ENCODE data around the gene C11orf91.

C11orf91 gene

DNA sequence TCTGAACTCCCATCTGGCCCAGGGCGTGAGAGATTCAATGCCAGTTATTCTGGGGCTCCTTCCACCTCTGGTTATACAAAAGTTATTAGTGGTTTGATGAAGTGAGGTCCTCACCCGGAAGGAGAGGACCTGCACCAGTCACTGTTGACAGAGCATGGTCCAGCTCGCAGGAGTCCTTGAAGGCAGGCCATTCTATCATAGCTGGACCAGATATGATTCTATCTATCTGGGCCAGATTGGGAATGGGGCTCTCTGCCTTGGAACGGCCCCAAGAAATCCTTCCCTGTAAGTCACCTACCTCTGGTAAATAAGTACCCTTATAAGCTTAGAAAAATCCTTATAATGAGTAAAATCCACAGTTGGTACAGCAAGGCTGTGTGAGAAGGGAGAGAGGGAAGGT is 50.7 kb downstream of the C11orf91 start:
- TF ChIP-seq CEBPB (IDR thresholded peaks at IDR 0.05) (no peak), YY1 (IDR thresholded peaks at IDR 0.05; ENCODE audit: low read depth) (no peak), NFIC (IDR thresholded peaks at IDR 0.05) (no peak), RAD21 (IDR thresholded peaks at IDR 0.05; ENCODE audit: low read depth) (no peak), TEAD4 (IDR thresholded peaks at IDR 0.05) (no peak), EP300 (IDR thresholded peaks at IDR 0.05; ENCODE audit: borderline replicate concordance) (no peak), USF1 (IDR thresholded peaks at IDR 0.05) (no peak), TAF1 (IDR thresholded peaks at IDR 0.05; ENCODE audit: low read depth) (no peak), EGR1 (IDR thresholded peaks at IDR 0.05) (no peak), CREB1 (IDR thresholded peaks at IDR 0.05; ENCODE audit: low read depth) (no peak), TCF12 (IDR thresholded peaks at IDR 0.05; ENCODE audit: low read depth) (no peak), FOXM1 (IDR thresholded peaks at IDR 0.05; ENCODE audit: borderline replicate concordance, low read depth) (no peak), ZBTB7A (IDR thresholded peaks at IDR 0.05; ENCODE audit: low read depth) (no peak), MAX (IDR thresholded peaks at IDR 0.05) (no peak)
- TF ChIP-seq, protein P1, sequence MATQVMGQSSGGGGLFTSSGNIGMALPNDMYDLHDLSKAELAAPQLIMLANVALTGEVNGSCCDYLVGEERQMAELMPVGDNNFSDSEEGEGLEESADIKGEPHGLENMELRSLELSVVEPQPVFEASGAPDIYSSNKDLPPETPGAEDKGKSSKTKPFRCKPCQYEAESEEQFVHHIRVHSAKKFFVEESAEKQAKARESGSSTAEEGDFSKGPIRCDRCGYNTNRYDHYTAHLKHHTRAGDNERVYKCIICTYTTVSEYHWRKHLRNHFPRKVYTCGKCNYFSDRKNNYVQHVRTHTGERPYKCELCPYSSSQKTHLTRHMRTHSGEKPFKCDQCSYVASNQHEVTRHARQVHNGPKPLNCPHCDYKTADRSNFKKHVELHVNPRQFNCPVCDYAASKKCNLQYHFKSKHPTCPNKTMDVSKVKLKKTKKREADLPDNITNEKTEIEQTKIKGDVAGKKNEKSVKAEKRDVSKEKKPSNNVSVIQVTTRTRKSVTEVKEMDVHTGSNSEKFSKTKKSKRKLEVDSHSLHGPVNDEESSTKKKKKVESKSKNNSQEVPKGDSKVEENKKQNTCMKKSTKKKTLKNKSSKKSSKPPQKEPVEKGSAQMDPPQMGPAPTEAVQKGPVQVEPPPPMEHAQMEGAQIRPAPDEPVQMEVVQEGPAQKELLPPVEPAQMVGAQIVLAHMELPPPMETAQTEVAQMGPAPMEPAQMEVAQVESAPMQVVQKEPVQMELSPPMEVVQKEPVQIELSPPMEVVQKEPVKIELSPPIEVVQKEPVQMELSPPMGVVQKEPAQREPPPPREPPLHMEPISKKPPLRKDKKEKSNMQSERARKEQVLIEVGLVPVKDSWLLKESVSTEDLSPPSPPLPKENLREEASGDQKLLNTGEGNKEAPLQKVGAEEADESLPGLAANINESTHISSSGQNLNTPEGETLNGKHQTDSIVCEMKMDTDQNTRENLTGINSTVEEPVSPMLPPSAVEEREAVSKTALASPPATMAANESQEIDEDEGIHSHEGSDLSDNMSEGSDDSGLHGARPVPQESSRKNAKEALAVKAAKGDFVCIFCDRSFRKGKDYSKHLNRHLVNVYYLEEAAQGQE (IDR thresholded peaks at IDR 0.05; ENCODE audit: low read depth): no peak

Data from Ishikawa (cell line).